GM15510 (cell line): ENCODE measurements around the gene SPSB1.

Experiments
- POLR2A ChIP-seq: IDR thresholded peaks from 3 replicates; pipeline ENCODE4 v1.6.1; 2011; ENCODE audit warnings: borderline replicate concordance; ENCODE audit not compliant: insufficient read length; ENCODE audit errors: extremely low read depth

Gene SPSB1

DNA sequence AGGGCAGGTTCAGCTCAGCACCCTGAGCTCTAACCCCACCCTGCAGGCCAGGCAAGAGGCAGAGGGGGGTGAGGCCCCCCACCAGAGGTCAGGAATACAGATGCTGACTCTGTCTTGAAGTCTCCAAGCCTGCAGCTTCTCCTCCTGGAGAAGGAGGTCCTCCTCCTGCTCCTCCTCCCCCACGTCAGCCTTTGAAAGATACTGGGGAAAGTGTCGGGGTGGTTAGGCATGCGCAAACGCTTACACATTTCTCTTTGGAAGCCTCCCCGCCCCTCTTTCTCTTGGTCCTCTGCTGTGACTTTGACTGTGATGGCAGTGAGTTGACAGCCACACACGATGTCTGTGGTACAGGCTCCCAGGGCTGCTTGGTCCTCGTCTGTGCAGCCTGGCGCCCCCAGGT, 65.3 kb downstream of the SPSB1 start:
- no peak for TF ChIP-seq POLR2A

DNA sequence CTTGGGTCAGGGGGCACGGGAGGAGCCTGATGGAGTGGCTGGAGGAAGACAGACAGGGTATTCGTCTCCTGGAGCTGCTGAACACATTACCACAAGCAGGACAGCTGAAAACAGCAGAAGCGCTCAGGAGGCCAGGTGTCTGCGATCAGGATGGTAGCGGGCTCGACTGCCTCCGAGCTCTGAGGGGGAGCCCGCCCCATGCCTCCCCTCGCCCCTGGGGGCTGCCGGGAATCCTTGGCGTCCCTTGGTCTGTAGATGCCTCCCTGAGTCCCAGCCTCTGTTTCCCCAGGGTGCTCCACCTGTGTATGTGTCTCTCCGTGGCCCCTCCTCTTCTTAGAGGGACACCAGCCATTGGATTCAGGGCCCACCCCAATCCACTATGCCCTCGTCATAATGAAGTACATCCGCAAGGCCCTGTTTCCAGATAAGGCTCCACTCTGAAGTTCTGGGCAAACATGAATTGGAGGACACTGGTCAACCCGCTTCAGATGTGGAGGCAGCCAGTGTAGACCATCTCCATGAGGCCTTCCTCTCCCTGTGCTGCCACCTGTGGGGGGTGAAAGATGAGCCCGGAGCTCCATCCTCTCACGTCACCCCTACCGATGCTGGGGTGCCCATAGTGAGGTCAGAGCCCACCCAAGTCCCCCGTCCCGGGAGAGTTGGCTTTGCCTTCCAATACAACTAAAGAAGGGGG, 67.8 kb downstream of the SPSB1 start:
- TF ChIP-seq POLR2A, result no peak

DNA sequence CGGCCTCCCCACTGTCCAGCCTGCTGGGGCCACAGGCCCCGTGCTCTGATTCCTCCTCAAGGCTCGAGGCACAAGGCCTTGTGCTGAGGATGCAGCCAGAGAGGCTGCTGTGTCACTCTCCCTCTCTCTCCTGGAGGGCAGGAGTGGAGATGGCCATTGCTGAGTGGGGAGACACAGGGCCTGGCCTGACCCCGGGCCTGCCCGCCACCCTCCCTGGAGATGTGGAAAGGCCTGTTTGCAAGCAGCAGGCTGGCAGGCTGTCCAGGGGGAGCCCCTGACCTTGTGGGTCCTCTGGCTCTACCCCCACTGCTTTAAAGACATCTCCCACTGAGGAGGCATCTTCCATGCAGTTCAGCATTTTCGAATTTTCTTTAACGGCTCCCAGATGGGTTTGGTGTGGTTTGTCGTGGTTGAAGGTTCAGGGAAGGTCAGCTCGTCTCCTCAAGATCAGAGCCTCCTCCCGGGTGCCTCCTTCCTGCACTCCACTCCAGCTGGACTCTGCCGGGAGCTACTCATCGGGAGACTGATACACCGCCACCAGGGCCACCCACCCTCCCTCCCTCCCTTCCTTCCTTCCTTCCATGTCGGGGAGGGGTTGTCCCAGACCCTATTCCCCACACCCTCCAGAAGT, 69.1 kb downstream of the SPSB1 start:
- no peak for TF ChIP-seq POLR2A

DNA sequence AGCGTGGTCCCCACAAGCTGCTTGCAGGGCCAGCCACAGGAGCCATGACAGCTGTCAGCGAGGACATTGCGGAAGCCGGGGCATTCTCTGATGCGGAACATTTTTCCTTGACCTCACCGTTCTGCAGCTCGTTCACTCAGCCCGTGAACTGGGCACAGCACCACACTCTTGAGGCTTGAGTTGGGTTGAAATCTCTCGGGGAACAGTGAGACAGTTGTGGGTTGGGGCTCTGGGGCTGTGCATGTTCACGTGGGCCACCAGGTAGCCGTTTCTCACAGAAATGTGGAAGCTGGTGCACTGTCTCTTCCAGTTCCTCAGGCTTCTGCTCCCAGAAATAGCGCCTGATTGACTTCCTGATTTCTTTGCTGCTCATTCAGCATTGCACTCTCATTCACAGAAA, 69.8 kb downstream of the SPSB1 start:
- no peak for TF ChIP-seq POLR2A

DNA sequence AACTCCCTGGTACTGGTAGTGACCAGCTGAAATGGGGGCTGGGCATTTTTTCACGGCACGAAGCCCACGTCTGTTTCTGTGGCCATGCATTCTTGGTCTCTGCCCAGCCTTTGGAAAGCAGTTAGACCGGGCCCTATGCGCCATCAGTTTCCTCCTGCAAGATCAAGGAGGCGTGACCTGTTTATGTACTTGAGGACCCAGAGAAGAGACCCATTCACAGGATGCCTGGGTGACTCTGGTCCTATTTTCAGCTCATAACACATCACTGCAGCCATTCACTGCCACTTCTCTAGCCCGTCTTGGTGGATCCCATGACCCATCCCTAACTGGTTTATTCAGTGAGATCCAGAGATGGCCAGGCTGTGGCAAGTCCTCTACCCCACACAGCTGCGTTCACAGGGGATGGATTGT, 70.4 kb downstream of the SPSB1 start:
- TF ChIP-seq POLR2A, result no peak

DNA sequence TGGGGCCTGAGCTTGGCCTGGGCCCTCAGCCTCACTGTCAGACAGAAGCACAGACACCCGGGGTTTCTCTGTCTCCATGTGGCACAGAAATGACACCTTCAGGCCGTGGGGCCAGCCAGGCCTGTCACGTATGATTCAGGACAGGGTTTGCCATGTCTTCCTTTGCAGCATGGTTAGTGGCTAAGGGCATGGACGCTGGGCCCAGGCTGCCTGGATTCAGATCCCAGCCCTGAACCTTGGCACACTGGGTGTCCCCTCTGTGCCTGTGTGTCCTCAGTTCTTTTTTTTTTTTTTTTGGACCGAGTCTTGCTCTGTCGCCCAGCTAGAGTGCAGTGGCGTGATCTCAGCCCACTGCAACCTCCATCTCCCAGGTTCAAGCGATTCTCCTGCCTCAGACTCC, 73.6 kb downstream of the SPSB1 start:
- no peak for TF ChIP-seq POLR2A

DNA sequence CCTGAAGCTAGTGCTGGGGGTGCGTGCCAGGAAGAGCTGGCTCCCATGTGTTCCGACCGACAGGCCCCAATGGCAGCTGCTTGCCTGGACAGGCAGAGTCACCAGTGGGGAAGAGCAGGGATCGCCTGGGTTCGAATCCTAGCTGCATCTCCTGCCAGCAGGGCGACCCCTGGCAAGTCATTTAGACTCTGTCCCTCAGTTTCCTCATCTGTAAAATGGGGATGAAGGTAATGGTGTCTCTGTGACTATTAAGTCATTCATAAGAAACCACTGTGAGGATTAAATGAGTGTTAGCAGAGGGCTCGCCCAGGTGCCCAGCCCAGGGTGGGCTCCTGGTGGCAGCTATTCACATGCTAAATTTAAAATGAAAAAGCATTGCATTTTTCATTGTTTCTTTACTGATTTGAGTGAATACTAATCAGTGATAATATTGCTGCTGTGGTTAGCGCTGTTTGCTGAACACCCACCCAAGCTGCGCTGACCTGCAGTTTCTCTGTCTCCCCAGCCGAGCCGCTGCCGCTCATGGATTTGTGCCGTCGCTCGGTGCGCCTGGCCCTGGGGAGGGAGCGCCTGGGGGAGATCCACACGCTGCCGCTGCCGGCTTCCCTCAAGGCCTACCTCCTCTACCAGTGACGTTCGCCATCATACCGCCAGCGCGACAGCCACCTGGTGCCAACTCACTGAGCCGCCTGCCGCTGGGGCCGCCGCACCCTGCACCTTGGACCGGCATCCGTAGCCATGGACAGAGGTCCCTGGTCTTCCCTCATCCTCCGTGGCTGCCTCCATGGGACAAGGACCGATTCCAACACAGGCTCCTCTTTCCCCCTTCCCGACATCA, 74.5 kb downstream of the SPSB1 start:
- no peak for TF ChIP-seq POLR2A

DNA sequence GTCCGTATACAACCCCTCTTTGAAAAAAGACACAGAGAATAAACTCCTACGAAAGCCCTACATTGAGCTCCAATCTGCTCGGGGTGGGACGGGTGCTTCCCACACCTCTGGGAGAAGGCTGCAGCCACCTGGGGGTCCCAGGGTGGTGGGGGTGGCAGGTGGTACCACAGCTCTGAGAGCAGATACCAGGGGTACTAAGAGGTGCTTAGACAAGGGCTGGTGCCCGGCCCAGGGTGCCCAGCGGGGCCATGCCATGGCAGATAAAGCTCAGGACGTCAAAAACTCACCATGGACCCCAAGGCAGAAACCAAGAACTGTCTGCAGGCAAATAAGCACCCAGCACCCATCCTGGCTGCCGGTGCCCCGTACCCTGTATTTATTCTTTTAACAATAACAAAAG, 75.1 kb downstream of the SPSB1 start:
- TF ChIP-seq POLR2A, result no peak

DNA sequence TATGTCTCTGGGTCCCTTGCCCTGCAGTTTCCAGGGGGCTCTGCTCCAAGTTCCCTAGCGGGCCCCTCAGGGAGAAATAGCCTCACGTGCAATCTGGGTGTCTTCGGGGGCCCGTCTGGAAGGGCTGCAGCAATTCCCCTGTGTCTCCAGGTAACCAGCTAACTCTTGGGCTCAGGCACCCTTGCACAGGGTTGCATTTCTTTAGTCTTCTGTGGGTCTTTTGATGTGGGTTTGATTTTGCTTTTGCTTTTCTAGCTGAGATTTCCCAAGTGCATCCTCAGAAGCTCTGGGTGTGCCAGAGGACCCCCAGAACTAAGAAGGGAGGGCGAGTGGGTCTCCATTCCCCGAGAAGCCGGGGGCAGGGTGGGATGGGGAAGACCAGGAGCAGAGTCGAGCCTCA, 75.7 kb downstream of the SPSB1 start:
- no peak for TF ChIP-seq POLR2A

DNA sequence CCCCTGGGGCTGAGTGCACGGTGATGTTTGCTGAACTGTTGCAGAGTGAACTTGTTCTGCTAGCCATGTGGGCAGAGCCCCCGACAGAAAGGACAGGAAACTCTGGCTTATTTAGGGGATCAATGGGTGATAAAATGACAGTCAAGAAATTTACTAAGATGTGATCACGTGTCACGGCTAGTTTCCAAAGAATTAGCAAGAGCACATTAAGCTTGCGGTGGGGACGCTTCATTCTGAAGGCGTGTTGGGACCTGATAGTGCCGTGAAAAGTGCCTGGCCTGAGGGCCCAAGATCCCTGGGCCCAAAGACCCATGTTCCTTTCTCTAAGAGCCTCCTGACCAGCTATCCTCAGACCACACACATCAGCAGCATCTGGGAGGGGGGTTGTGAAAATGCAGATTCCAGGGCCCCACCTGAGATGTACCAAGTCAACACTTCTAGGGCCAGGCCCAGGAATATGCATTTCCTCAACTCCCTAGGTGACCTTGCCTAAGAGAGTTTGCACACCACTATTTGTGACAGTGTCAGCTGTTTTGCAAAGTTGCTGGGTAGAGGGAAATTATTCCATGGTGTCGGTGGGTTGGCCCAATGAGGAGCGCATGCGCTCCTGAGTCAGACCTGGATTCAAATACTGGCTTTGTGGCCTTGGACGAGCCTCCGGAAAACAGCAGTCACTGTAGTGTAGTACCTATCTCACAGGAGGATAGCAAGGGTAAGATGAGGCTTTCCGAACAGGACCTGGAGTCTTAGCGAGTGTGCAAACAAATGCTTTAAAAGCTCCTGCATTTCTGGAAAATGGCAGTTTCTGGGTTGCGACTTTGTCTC, 77.5 kb downstream of the SPSB1 start:
- no peak for TF ChIP-seq POLR2A

DNA sequence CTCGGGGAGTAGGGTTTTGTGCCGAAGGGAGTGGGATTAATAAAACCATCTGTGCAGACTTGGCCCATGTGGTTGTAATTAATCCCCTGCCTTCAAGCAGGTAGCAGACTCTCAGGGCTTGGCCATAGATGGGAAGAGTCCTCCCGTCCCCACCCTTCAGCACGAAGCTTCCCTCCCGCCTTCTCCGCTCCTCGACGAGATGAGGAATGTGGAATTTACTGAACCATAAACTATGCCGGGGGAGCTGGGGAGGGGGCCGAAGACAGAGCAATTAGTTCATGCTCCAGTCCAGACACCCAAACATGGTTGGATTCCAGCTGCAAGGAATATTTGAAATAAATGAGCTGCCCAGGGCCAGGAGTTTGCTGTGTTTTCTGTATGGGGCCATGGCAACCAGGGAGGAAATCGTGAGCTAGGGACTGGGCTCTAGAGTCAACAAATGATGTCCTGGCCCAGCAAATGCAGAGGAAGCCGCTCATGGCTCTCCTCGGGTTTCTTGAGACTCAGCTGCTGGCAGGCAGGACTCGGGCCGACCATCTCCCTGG, 78.8 kb downstream of the SPSB1 start:
- TF ChIP-seq POLR2A, result no peak

DNA sequence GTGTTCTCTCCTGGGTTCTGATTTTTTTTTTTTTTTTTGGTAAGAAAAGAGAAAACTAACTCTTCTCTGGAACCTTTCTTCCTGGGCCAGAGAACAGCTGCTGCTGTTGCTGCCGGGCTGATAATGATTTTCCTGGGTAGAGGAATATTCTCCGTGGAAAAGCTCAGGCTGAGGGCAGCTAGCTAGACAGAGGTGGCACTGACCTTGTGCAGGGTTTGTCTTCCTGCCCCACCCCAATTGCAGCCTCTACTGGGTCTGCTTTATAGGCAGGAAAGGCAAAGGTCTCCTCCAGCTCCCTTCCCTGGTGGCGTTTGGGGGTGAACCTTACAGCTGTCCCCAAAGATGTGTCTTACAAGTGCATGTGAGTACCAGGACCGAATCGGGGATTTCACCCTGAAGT, 79.3 kb downstream of the SPSB1 start:
- TF ChIP-seq POLR2A, result no peak

DNA sequence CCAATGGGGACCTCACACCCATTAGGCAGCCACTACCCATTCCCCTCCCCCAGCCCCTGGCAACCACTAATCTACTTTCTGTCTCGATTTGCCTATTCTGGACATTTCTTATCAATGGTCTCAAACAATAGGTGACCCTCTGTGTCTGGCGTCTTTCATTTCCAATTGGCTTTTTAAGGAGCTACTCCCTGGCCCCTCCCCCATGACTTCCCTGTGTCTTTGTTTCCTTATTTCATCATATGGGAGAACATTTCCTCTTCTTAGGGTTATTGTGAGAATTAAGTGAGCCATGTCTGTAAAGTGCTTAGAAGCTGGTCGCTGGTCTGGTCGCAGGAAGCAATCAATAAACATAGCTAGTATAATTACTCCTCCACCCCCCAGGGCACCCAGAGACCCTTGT, 80.9 kb downstream of the SPSB1 start:
- TF ChIP-seq POLR2A, result no peak

DNA sequence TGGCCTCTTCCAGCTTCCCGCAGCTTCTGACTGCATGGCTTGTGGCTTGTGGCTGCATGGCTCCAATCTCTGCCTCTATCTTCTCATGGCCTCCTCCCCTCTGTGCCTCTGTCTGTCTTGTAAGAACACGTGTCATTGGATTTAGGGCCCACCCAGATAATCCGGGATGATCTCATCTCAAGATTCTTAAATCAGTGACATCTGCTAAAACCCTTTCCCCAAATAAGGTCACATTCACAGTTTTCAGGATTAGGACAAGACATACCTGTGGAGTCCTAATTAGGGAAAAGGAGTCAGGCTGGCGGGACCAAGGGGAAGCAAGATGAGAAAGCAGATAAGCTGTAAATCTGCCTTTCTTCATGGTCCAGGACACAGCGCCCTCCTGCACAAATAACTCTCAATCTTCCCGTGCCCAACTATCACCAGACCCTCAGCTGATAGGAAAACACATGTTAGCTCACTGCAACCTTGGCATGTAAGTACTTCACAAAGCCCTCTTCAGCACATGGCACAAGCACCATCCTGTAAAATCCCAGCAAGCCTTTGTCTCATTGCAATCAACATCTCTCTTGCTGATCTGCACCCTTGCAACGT, 82.2 kb downstream of the SPSB1 start:
- TF ChIP-seq POLR2A, result no peak
